H1 (cell line): ENCODE measurements around the gene MLH3. TPM values are rescaled to one million over a fixed set of nuclear protein-coding genes. Genes with fewer than 3 reads are reported as not detected.

Source experiments
- CTCF ChIA-PET: fragments of 300-600 bp; sonication (Branson Sonifier 250); formaldehyde crosslinking; loops from one replicate; lab custom pipeline; 2021; ENCODE audit not compliant: partially characterized antibody; lab: Charles Lee
- POLR2A ChIA-PET: fragments of 300-600 bp; sonication (Branson Sonifier 250); formaldehyde crosslinking; loops from one replicate; lab custom pipeline; 2021; ENCODE audit warnings: inconsistent platforms; ENCODE audit not compliant: partially characterized antibody; lab: Charles Lee
- DNase-seq, 2 experiments: peaks; one replicate each; pipeline versions ENCODE4 v3.0.0 to v3.0.0-alpha.2; 2010 to 2022; ENCODE audit warnings: low spot score in 2 of 2, low read depth in 1 of 2, mixed read lengths in 1 of 2
- FAIRE-seq: peaks from 2 replicates; lab custom pipeline; 2011; peaks lifted over from hg19 to GRCh38; lab: Jason Lieb, UNC
- H2AFZ ChIP-seq: 2 replicates; pipeline ENCODE4 v1.8.1; 2012; ENCODE audit warnings: low read length, inconsistent platforms
- H2AK5ac ChIP-seq: 2 replicates; pipeline ENCODE4 v1.6.1; 2013; ENCODE audit warnings: low read depth, low read length
- H2BK120ac ChIP-seq: replicated peaks from 2 replicates; pipeline ENCODE3; 2013; ENCODE audit warnings: low read depth, low read length, inconsistent platforms
- H2BK12ac ChIP-seq: 2 replicates; pipeline ENCODE4 v1.6.1; 2013; ENCODE audit warnings: low read depth, low read length
- H2BK15ac ChIP-seq: 2 replicates; pipeline ENCODE4 v1.6.1; 2013; ENCODE audit warnings: low read length
- H2BK20ac ChIP-seq: 2 replicates; pipeline ENCODE4 v1.6.1; 2013; ENCODE audit warnings: low read length
- H2BK5ac ChIP-seq: 2 replicates; pipeline ENCODE4 v1.6.1; 2013; ENCODE audit warnings: low read depth, low read length
- H3K14ac ChIP-seq: 2 replicates; pipeline ENCODE4 v1.6.1; 2013; ENCODE audit warnings: inconsistent platforms; ENCODE audit not compliant: insufficient read length
- H3K18ac ChIP-seq: 2 replicates; pipeline ENCODE4 v1.6.1; 2013; ENCODE audit warnings: low read length; ENCODE audit errors: extremely low read depth
- H3K23ac ChIP-seq: 2 replicates; pipeline ENCODE4 v1.6.1; 2013; ENCODE audit warnings: inconsistent platforms; ENCODE audit not compliant: insufficient read length
- H3K23me2 ChIP-seq: 2 replicates; pipeline ENCODE4 v1.6.1; 2013; ENCODE audit warnings: low read depth, low read length
- H3K27ac ChIP-seq: 2 replicates; pipeline ENCODE4 v1.6.1; 2011; ENCODE audit warnings: low read depth, low read length, inconsistent platforms
- H3K27me3 ChIP-seq, 4 experiments: replicated peaks in 1 of 4; 1 replicate in 1 of 4; 2 replicates in 3 of 4; pipeline versions ENCODE4 v1.6.1 to v1.8.1; 2011 to 2013; ENCODE audit warnings: low read length in 3 of 4, mild to moderate bottlenecking in 3 of 4, inconsistent platforms in 2 of 4, mixed read lengths in 2 of 4, moderate library complexity in 1 of 4; ENCODE audit not compliant: control insufficient read depth in 3 of 4, insufficient read depth in 3 of 4; ENCODE audit errors: extremely low read depth in 1 of 4
- H3K36me3 ChIP-seq, 4 experiments: 2 replicates each; pipeline versions ENCODE4 v1.6.1 to v1.8.1; 2011 to 2013; ENCODE audit warnings: mild to moderate bottlenecking in 4 of 4, low read length in 3 of 4, moderate library complexity in 2 of 4, control low read depth in 1 of 4, inconsistent platforms in 1 of 4; ENCODE audit not compliant: insufficient read depth in 4 of 4, control insufficient read depth in 2 of 4
- H3K4ac ChIP-seq: replicated peaks from 2 replicates; pipeline ENCODE3; 2013; ENCODE audit warnings: low read length, low read depth, mixed read lengths, inconsistent platforms; ENCODE audit not compliant: insufficient read length
- H3K4me1 ChIP-seq, 4 experiments: replicated peaks in 1 of 4; 1 replicate in 1 of 4; 2 replicates in 3 of 4; pipeline versions ENCODE4 v1.6.1 to v1.8.1; 2011 to 2013; ENCODE audit warnings: low read length in 3 of 4, inconsistent platforms in 2 of 4, mixed read lengths in 1 of 4; ENCODE audit not compliant: insufficient read depth in 4 of 4, control insufficient read depth in 3 of 4
- H3K4me2 ChIP-seq, 2 experiments: 2 replicates each; pipeline versions ENCODE4 v1.6.1 to v1.8.1; 2011 to 2013; ENCODE audit warnings: low read depth in 2 of 2, low read length in 2 of 2, control low read depth in 1 of 2, inconsistent platforms in 1 of 2, mild to moderate bottlenecking in 1 of 2; ENCODE audit not compliant: insufficient read depth in 1 of 2
- H3K4me3 ChIP-seq, 4 experiments: fragments of 200-600, 300-600 bp in 1 of 4; sonication (generic), shearing (Covaris generic), sonication (Bioruptor Twin) in 1 of 4; 2 replicates each; pipeline versions ENCODE4 v1.5.1 to v1.8.1; 2011 to 2016; ENCODE audit warnings: low read length in 4 of 4, low read depth in 3 of 4, control low read depth in 2 of 4, inconsistent platforms in 2 of 4, mild to moderate bottlenecking in 2 of 4, mixed read lengths in 1 of 4, moderate library complexity in 1 of 4; ENCODE audit not compliant: insufficient read depth in 2 of 4; ENCODE audit errors: extremely low read depth in 1 of 4
- H3K56ac ChIP-seq: replicated peaks from 2 replicates; pipeline ENCODE3; 2013; ENCODE audit warnings: low read depth, mild to moderate bottlenecking, mixed read lengths, low read length, inconsistent platforms; ENCODE audit not compliant: insufficient read length
- H3K79me1 ChIP-seq: 2 replicates; pipeline ENCODE4 v1.6.1; 2013; ENCODE audit warnings: low read depth, low read length, control low read depth
- H3K79me2 ChIP-seq, 2 experiments: 2 replicates each; pipeline versions ENCODE4 v1.6.1 to v1.8.1; 2012 to 2013; ENCODE audit warnings: low read length in 2 of 2, mild to moderate bottlenecking in 2 of 2, inconsistent platforms in 1 of 2; ENCODE audit not compliant: insufficient read depth in 2 of 2, control insufficient read depth in 1 of 2
- H3K9ac ChIP-seq, 4 experiments: replicated peaks in 1 of 4; 1 replicate in 1 of 4; 2 replicates in 3 of 4; pipeline versions ENCODE4 v1.6.1 to v1.8.1; 2011 to 2013; ENCODE audit warnings: low read depth in 3 of 4, low read length in 3 of 4, control low read depth in 2 of 4, mild to moderate bottlenecking in 2 of 4, moderate library complexity in 2 of 4, inconsistent platforms in 1 of 4; ENCODE audit errors: extremely low read depth in 1 of 4
- H3K9me3 ChIP-seq, 2 experiments: 2 replicates each; pipeline versions ENCODE4 v1.6.1 to v1.8.1; 2012 to 2013; ENCODE audit warnings: mild to moderate bottlenecking in 2 of 2, moderate library complexity in 2 of 2, control low read depth in 1 of 2, inconsistent platforms in 1 of 2, low read depth in 1 of 2, low read length in 1 of 2, mixed read lengths in 1 of 2; ENCODE audit not compliant: insufficient read depth in 2 of 2
- H4K20me1 ChIP-seq, 2 experiments: replicated peaks in 1 of 2; 2 replicates each; pipeline versions ENCODE3 to v1.8.1; 2011 to 2013; ENCODE audit warnings: inconsistent platforms in 2 of 2, low read length in 2 of 2, mild to moderate bottlenecking in 1 of 2; ENCODE audit not compliant: insufficient read depth in 2 of 2, control insufficient read depth in 1 of 2
- H4K5ac ChIP-seq: 2 replicates; pipeline ENCODE4 v1.6.1; 2013; ENCODE audit warnings: low read length, low read depth, mixed read lengths, inconsistent platforms; ENCODE audit not compliant: insufficient read length
- H4K8ac ChIP-seq: 2 replicates; pipeline ENCODE4 v1.8.0; 2013; ENCODE audit warnings: mild to moderate bottlenecking, moderate library complexity, low read length, inconsistent platforms; ENCODE audit not compliant: insufficient read depth; ENCODE audit errors: extremely low read depth
- H4K91ac ChIP-seq: replicated peaks from 2 replicates; pipeline ENCODE3; 2013; ENCODE audit warnings: low read length, mixed read lengths, inconsistent platforms; ENCODE audit not compliant: insufficient read length
- CTCF ChIP-seq, 3 experiments: IDR thresholded peaks; 1 replicate in 2 of 3; 2 replicates in 1 of 3; pipeline versions ENCODE4 v1.5.1 to v1.6.1; 2011; ENCODE audit warnings: low read length in 3 of 3, mild to moderate bottlenecking in 3 of 3, inconsistent platforms in 2 of 3, low read depth in 1 of 3, moderate library complexity in 1 of 3; ENCODE audit not compliant: insufficient read depth in 1 of 3; ENCODE audit errors: control extremely low read depth in 1 of 3
- WGBS, 2 experiments: shearing (Covaris generic) in 1 of 2; methylation state at CpG; one replicate each; pipeline versions ENCODE4 v1.1.6 to v1.1.7; 2013 to 2015; ENCODE audit warnings: low lambda C conversion rate in 2 of 2, mixed read lengths in 2 of 2, inconsistent platforms in 1 of 2, low coverage in 1 of 2, missing lambda C conversion rate in 1 of 2; ENCODE audit not compliant: insufficient replicate concordance in 2 of 2, insufficient coverage in 1 of 2, insufficient read length in 1 of 2; ENCODE audit errors: extremely low coverage in 1 of 2, missing lambda C conversion rate in 1 of 2; 5-methylcytosine and 5-hydroxymethylcytosine counted together
- polyA plus RNA-seq, 7 experiments: library from polyadenylated mRNA; depleted of rRNA in 3 of 7; stranded (reverse) in 5 of 7; unstranded in 2 of 7; fragments of >200 nt in 5 of 7; fragments of 200-250 nt in 2 of 7; gene quantifications; 1 replicate in 5 of 7; 2 replicates in 1 of 7; 4 replicates in 1 of 7; pipeline versions ENCODE4 v1.2.1 to v1.2.3, GENCODE V29; 2011 to 2013; ENCODE audit warnings: missing spikeins in 2 of 7, mixed read lengths in 2 of 7
- total RNA-seq: library from RNA; stranded (reverse); fragmentation: NEBNext Ultra II Directional; extraction: Animal tissue kit (Norgen Biotek cat#: 25700); gene quantifications from 2 replicates; pipeline ENCODE4 v1.2.1, GENCODE V29; 2021

MLH3 gene
- total and polyA plus RNA-seq, 2 of the 8 experiments (the other 6 are each of a cell fraction or from before 2014, with no cell fraction given) = 9.3 to 20.1 TPM

- no peaks in the 10 kb centered on the region for H3K4me1 ChIP-seq
- H3K14ac ChIP-seq = no peak overlapping the region
- H3K4me2 ChIP-seq = no peak overlapping the region
- H3K4me3 ChIP-seq = no peak overlapping the region
- H3K18ac ChIP-seq = no peak overlapping the region
- H4K8ac ChIP-seq = no peak overlapping the region
- peaks cover 11 to 49% (median 28%) of the 10 kb centered on the region in 4 experiments for H3K36me3 ChIP-seq
- no peak overlapping the region for H2BK15ac ChIP-seq
- no peak overlapping the region for H2AFZ ChIP-seq
- no peaks in the 10 kb centered on the region for H4K20me1 ChIP-seq
- H3K9me3 ChIP-seq = no peaks in the 10 kb centered on the region
- no peak overlapping the region for H2BK20ac ChIP-seq
- no peaks in the 10 kb centered on the region for H3K27me3 ChIP-seq
- H2AK5ac ChIP-seq = no peak overlapping the region
- H3K79me2 ChIP-seq = no peaks in the 10 kb centered on the region
- DNase-seq (no peak), FAIRE-seq (no peak)
- no peak overlapping the region for H3K4ac ChIP-seq
- H3K23me2 ChIP-seq = no peaks in the 10 kb centered on the region
- no peak overlapping the region for H2BK120ac ChIP-seq
- no peak overlapping the region for H3K9ac ChIP-seq
- ChIA-PET POLR2A (interaction anchor here (1.2 to 2.4 kb wide), 3 partner anchors 10 to 158 kb away, joined by 3 to 9 read pairs (median 6); partner anchors contain the start of gene ZC2HC1C), CTCF (interaction anchor here (0.8 to 10.6 kb wide), 6 partner anchors 10 to 176 kb away, joined by 3 to 98 read pairs (median 4); no protein-coding TSS in a partner anchor)
- H4K91ac ChIP-seq = no peak overlapping the region
- no peak overlapping the region for H4K5ac ChIP-seq
- H3K23ac ChIP-seq = no peak overlapping the region
- 92% methylated on average over 5 of the region's 5 CpGs; no CpG with 5 or more reads in 1 of the 2 experiments for WGBS, 2 experiments
- no peak overlapping the region for H3K56ac ChIP-seq
- no peak overlapping the region for H3K27ac ChIP-seq
- H2BK5ac ChIP-seq = no peak overlapping the region
- no peaks in the 10 kb centered on the region for H3K79me1 ChIP-seq
- H2BK12ac ChIP-seq = no peak overlapping the region
- no peak for TF ChIP-seq CTCF (IDR thresholded peaks at IDR 0.05; ENCODE audit: control extremely low read depth in 1 of 3, insufficient read depth in 1 of 3, low read depth in 1 of 3, low read length in 3 of 3)
Measured at GRCh38 chr14:75084513-75084912, 33.2 kb upstream of the MLH3 start.
